Choroid plexus epithelial cell (primary cell): ENCODE results near the gene PNPLA2.
A peak's percentile ranks its signal among the peaks of the same experiment; 100 is the strongest.

ENCODE experiments used
- DNase-seq: peaks from one replicate; pipeline ENCODE4 v3.0.0-alpha.2; 2010; ENCODE audit warnings: low read depth
- H3K4me3 ChIP-seq: 2 replicates; pipeline ENCODE4 v1.5.1; 2011; ENCODE audit warnings: low read depth, mild to moderate bottlenecking, control low read depth, low read length, moderate library complexity
- TF ChIP-seq, protein P1 (sequence below): conservative IDR thresholded peaks from 2 replicates; pipeline ENCODE4 v1.5.1; 2011; ENCODE audit warnings: low read depth, mild to moderate bottlenecking, control low read depth, inconsistent platforms, low read length, moderate library complexity

Gene PNPLA2

DNA sequence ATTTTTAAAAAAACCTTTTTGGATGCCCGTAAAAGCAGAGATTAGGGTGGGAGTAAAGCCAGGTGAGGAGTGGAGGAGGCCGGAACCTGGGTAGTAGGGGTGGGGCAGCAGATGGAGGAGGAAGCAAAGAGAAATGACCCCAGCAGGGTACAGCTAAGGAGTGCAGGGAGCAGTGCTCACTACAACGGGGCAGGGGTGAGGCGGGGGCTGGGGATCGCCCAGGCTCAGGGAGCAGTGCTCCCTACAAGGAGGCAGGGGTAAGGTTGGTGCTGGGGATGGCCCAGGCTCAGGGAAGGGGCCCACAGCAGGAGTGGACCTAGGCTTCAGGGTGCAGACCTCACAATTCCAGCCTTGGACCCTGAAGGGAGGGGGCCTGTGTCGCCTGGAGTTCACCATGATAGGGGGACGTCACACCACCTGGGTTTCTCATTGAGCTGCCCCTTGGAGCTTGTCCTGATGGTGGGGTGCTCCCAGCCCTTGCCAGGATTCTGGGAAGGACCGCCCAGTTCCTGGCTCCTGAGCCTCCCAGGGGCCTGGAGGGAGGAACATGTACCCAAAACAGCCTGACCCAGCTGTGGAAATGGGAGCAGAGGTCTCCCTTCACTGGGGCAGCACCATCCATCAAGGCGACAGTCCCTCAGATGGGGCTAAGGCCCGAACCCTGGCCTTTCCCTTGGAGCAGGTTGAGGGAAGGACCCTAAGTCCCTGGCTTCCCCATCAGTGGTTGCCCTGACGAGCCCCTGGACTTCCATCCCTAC, 2.9 kb upstream of the PNPLA2 start:
- H3K4me3 ChIP-seq: no peak overlapping the region
- TF ChIP-seq, protein P1, sequence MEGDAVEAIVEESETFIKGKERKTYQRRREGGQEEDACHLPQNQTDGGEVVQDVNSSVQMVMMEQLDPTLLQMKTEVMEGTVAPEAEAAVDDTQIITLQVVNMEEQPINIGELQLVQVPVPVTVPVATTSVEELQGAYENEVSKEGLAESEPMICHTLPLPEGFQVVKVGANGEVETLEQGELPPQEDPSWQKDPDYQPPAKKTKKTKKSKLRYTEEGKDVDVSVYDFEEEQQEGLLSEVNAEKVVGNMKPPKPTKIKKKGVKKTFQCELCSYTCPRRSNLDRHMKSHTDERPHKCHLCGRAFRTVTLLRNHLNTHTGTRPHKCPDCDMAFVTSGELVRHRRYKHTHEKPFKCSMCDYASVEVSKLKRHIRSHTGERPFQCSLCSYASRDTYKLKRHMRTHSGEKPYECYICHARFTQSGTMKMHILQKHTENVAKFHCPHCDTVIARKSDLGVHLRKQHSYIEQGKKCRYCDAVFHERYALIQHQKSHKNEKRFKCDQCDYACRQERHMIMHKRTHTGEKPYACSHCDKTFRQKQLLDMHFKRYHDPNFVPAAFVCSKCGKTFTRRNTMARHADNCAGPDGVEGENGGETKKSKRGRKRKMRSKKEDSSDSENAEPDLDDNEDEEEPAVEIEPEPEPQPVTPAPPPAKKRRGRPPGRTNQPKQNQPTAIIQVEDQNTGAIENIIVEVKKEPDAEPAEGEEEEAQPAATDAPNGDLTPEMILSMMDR: no peak
- DNase-seq: no peak

DNA sequence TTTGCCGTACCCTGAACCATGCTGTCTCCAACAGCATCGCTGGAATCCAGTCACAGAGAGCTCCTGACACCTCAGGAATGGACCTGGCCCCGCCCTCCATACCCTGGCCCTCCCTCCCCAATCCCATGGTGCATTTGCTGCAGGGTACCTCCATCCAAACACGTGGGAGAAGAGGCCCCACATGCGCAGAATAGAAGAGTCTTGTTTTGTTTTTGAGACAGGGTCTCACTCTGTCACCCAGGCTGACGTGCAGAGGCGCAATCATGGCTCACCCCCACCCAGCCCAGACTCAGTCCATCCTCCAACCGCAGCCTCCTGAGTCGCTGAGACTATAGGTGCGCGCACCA, 2.3 kb upstream of the PNPLA2 start:
- no peak overlapping the region for H3K4me3 ChIP-seq
- TF ChIP-seq, protein P1: no peak
- DNase-seq: no peak

DNA sequence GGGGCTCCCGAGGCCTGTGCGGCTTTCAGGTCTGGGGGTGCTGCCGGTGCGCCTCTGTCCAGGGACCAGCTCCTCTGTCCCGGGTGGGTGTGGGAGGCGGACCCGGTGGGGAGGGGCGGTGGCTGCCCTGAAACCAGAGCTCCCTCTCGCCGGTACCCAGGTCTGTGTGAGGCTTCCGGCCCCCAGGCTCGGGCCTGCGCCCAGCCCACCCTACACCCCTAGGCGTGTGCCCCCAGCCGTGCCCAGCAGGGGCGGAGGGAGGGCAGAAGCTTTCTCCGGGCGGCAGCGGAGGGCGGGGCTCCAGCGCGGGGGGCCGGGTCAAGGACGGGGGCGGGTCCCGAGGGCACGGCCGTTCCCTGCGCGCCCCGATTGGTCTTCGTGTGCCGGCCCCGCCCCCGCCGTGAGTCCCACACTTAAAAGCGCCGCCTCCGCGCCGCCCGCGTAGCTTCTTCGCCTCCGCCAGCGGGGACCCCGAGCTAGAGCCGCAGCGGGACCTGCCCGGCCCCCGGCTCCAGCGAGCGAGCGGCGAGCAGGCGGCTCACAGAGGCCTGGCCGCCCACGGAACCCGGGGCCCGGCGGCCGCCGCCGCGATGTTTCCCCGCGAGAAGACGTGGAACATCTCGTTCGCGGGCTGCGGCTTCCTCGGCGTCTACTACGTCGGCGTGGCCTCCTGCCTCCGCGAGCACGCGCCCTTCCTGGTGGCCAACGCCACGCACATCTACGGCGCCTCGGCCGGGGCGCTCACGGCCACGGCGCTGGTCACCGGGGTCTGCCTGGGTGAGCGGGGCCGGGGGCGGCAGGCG, 616 bp downstream of the PNPLA2 start:
- TF ChIP-seq, protein P1: no peak
- peak overlapping the region; percentile 72 for H3K4me3 ChIP-seq
- DNase-seq: peak; percentile 84

DNA sequence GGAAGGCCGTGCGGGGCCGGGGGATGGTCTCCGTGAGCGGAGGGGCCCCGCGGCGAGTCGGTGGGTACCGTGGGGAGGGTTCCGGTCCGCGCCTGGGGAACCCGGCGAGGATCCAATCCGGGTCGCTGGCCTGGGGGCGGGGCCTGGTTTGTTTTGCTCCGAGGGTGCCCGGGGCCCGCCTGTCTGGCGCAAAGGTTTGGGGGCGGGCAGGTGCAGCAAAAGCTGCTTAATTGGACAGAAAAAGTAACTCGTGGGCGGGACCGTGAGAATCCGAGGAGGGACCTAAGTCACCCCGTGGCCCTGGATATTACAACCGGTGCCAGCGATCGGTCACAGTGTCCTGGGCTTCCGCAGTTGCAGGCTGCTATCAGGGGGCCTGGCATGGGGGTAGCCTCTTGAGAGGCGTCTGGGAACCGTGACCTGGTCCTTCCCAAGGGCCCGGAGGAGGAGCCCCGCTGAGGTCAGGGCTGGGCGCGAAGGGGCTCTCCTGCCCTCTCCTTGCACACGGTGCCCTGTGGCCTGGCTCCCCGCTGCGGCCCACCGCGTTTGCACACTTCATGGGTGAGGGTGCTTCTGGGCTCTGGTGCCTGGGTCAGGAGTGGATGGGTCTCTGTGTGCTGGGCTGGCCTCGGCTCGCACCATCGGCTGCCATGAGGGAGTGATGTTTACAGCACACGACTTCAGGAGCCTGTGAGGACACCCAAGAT, 1.4 kb downstream of the PNPLA2 start:
- DNase-seq: peak; percentile 76
- TF ChIP-seq, protein P1: no peak
- peak overlapping the region; percentile 72 for H3K4me3 ChIP-seq

GRCh38 chr11:820655-821511, 2.2 kb downstream of the PNPLA2 start:
- no peak for DNase-seq
- TF ChIP-seq, protein P1: no peak
- H3K4me3 ChIP-seq: peak overlapping the region; percentile 72
